ENCODE measurements around the gene PACSIN3.

DNA sequence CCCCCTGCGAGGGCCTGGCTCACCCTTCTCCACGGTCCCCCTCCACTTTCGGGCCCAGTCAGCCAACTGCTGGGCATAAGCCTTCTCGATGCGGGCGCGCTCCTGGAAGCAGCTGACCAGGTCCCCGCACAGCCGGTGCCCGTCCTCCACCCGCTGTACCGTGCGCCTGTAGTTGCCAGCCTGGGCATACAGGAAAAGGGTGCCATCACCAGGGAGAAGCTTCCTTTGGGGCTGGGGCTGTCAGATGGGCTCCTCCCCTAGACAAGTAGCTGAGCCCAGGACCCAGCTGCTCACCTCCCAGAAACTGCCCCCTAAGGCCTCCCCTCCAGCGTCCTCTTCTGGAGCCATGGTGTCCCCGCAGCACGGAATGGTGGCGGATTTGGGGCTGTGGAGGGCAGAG, 3.9 kb downstream of the PACSIN3 start:
- TF ChIP-seq POLR2A (IDR thresholded peaks at IDR 0.05), result no peak
- TF ChIP-seq, protein P1, sequence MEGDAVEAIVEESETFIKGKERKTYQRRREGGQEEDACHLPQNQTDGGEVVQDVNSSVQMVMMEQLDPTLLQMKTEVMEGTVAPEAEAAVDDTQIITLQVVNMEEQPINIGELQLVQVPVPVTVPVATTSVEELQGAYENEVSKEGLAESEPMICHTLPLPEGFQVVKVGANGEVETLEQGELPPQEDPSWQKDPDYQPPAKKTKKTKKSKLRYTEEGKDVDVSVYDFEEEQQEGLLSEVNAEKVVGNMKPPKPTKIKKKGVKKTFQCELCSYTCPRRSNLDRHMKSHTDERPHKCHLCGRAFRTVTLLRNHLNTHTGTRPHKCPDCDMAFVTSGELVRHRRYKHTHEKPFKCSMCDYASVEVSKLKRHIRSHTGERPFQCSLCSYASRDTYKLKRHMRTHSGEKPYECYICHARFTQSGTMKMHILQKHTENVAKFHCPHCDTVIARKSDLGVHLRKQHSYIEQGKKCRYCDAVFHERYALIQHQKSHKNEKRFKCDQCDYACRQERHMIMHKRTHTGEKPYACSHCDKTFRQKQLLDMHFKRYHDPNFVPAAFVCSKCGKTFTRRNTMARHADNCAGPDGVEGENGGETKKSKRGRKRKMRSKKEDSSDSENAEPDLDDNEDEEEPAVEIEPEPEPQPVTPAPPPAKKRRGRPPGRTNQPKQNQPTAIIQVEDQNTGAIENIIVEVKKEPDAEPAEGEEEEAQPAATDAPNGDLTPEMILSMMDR (IDR thresholded peaks at IDR 0.05), result no peak
